Measurements from ENCODE around the gene RCVRN.

RCVRN gene

DNA sequence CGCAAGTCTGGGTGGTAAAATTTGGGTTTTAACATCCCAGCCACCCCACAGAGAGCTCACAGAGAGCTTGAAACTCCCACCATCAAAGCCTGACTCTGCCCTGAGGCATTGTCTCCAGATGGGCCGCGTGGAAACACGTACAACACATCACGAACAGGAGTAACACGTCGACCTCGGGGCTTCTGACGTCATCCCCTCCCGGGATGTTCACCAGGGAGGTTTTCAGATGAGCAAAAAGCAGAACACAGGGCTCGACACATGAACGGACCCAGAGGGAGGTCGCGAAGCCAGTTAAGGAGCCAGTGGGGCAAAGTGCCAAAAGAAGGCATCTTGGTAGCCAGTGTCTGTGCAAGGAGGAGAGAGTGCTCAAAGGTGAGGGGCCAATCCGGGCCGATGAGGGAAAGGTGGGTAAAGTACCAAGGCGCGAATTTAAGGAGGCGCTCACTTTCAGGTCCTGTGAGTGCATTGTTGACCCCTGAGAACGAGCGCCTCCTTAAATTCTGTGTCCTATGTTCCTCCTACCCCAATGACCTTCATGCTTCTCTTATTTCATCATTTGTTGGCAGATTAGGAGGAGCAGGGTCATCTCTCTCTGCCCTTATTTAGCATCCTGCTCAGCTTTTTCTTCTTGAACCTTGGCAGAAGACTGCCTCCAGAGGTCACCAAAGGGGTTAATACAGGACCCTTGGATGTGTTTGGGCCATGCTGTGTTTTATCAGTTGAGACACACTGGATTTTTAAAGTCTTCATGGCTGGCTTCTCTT lies 5.6 kb downstream of the RCVRN start:
- Mint-ChIP-seq H3K9me3 (no peaks in the 10 kb centered on the region), H3K4me1 (ENCODE audit: low read depth in 2 of 2) (no peaks in the 10 kb centered on the region), H3K36me3 (ENCODE audit: insufficient read depth) (no peaks in the 10 kb centered on the region), H3K4me3 (no peak overlapping the region), H3K27me3 (peaks cover 26 to 37% of the 10 kb centered on the region in 2 donors), H3K27ac (no peak overlapping the region)
- no peak for DNase-seq
- no peak for ATAC-seq (replicated peaks)

DNA sequence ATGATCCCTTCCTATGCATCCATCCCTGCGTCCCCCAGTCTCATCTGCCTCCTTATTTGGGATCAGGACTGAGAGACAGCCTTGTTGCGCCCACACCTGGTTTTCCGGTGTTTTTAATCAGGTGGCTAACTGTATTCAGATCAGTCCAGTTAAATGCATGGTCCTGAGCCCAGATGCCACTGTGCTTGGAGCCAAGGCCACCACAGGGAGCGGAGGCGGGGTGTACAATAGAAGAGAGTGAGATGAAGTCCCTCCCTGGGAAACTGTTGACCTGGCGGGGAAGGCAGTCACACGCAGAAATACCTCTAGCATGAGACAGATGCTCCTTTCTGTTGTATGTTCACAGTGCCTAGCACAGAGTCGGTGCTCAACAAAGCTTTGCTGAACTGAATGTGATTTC lies 6.3 kb downstream of the RCVRN start:
- no peak overlapping the region for H3K4me3 Mint-ChIP-seq
- H3K27me3 Mint-ChIP-seq = peaks cover 27 to 44% of the 10 kb centered on the region in 2 donors
- no peaks in the 10 kb centered on the region for H3K36me3 Mint-ChIP-seq (ENCODE audit: insufficient read depth)
- no peak for ATAC-seq (replicated peaks)
- H3K4me1 Mint-ChIP-seq (ENCODE audit: low read depth in 2 of 2) = no peaks in the 10 kb centered on the region
- H3K9me3 Mint-ChIP-seq = no peaks in the 10 kb centered on the region
- DNase-seq = no peak
- no peak overlapping the region for H3K27ac Mint-ChIP-seq

DNA sequence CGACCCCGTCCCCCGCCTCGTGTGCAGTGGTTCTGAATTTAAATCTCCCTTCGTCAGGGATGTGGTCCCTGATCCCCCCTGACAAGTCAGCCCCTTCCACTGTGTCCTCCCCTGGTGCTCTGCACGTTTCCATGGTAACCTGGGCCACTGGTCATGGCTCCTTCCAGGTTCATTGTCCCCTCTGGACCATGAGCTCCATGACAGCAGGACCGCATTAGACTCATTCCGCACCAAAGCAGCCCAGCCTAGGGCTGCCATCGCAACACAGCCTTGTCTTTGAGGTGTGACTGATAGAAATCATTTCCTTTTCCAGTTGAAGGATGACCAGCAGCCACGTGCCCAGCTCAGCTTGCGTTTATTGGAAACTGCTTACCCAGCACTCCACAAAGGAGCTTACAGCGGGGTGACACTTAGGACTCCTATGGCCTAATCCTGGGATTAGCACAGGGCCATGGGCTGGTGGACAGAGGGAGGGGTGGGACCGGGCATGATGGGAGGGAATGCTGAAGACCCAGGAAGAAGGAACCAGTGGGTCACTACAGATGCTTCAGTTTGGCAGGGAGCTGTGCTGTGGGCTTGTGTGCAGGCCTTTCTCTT lies 7.6 kb downstream of the RCVRN start:
- H3K27me3 Mint-ChIP-seq = peaks cover 37 to 54% of the 10 kb centered on the region in 2 donors
- no peaks in the 10 kb centered on the region for H3K9me3 Mint-ChIP-seq
- H3K4me1 Mint-ChIP-seq (ENCODE audit: low read depth in 2 of 2) = no peaks in the 10 kb centered on the region
- no peaks in the 10 kb centered on the region for H3K36me3 Mint-ChIP-seq (ENCODE audit: insufficient read depth)
- no peak overlapping the region for H3K27ac Mint-ChIP-seq
- ATAC-seq (replicated peaks) = no peak
- H3K4me3 Mint-ChIP-seq = no peak overlapping the region
- no peak for DNase-seq

DNA sequence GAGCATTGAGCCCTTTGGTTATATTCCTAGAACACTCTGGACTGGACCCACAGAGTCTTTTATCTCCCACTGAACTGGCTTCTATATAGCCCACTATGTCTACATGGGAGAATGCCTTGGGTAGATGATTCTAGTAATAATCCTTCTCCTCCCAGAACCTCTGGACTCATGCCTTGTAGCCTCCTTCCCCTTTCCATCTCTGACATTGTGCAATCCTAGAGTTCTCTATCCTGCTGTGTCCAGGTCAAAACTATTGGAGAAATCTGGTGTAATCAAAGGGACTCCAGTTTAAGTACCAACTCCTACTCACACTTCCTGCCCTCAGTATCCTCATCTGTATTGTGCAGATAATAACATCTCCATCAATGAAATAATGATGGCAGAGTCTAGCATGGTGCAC lies 9.1 kb downstream of the RCVRN start:
- DNase-seq (no peak), ATAC-seq (replicated peaks) (no peak)

DNA sequence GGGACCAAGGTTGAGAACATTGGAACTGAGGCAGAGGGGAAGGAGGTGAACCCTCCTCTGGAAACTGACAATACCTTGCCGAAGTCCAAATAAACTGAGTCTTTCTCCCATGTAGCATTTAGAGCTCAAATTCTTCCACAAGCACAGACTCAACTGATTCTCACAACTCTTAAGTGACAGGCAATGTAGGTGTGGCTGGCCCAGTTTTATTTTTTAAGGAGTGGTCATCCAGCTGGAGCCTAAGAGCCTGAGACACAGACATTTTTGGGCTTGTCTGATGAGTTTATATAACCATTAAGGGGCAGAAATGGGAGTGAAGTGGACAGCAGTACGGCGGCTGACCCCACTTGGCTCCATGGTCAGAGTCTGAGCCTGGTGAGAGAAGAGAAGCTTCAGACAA lies 10.8 kb downstream of the RCVRN start:
- DNase-seq = no peak
- H3K4me3 Mint-ChIP-seq = no peak overlapping the region
- H3K36me3 Mint-ChIP-seq (ENCODE audit: insufficient read depth) = no peaks in the 10 kb centered on the region

More for the DNA sequence above, 9.1 kb downstream of the RCVRN start:
- Mint-ChIP-seq H3K4me3 (no peak overlapping the region), H3K27me3 (peaks cover 30 to 47% of the 10 kb centered on the region in 2 donors), H3K27ac (no peak overlapping the region), H3K36me3 (ENCODE audit: insufficient read depth) (no peaks in the 10 kb centered on the region), H3K4me1 (ENCODE audit: low read depth in 2 of 2) (no peaks in the 10 kb centered on the region), H3K9me3 (no peaks in the 10 kb centered on the region)

DNA sequence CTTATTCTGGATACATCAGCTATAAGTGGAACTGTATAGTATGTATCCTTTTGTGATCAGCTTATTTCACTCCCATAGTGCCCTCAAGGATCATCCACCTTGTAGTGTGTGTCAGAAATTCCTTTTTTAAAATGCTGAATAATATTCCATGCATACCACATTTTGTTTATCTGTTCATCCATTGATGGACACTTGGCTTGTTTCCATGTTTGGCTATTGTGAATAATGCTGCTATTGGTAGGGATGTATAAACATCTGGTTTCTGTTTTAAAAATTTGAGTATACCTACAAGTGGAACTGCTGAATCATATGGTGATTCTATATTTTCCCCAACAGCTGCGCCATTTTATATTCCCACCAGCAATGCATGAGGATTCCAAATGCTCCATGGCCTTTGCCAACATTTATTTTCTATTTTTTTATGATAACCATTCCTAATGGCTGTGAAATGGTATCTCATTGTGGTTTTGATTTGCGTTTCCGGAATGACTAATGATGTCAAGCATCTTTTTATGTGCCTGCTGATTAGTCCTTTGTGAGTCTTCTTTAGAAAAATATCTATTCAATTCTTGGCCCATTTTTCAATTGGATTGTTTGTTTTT lies 11.6 kb downstream of the RCVRN start:
- Mint-ChIP-seq H3K4me3 (no peak overlapping the region), H3K27me3 (peaks cover 30 to 34% of the 10 kb centered on the region in 2 donors), H3K4me1 (ENCODE audit: low read depth in 2 of 2) (no peaks in the 10 kb centered on the region), H3K27ac (no peak overlapping the region), H3K36me3 (ENCODE audit: insufficient read depth) (no peaks in the 10 kb centered on the region), H3K9me3 (no peaks in the 10 kb centered on the region)
- DNase-seq = no peak
- ATAC-seq (replicated peaks) = no peak

More for the DNA sequence above, 10.8 kb downstream of the RCVRN start:
- Mint-ChIP-seq H3K27ac (no peak overlapping the region), H3K27me3 (peaks cover 30 to 38% of the 10 kb centered on the region in 2 donors), H3K9me3 (no peaks in the 10 kb centered on the region), H3K4me1 (ENCODE audit: low read depth in 2 of 2) (no peaks in the 10 kb centered on the region)
- no peak for ATAC-seq (replicated peaks)

DNA sequence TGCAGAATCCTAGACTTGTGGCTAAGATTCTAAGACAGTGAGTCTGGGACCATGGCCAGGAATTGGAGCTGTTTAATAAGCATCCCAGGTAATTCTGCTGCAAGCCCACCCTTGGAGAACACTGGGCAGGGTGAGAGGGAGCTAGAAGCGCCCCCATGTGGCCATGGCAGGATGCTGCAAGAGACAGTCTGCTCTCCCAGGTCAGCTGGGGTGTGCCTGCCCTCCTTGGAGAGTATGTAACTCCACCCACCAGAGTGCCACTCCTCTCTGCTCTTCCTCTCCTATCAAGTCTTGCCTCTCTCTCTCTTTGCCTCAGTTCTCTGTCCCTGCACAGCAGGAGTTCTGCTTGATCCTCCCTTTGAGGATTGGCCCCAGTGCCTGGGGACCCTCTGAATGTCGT lies 14.9 kb downstream of the RCVRN start:
- Mint-ChIP-seq H3K27me3 (peaks cover 25 to 26% of the 10 kb centered on the region in 2 donors), H3K9me3 (no peaks in the 10 kb centered on the region), H3K27ac (no peak overlapping the region), H3K36me3 (ENCODE audit: insufficient read depth) (no peaks in the 10 kb centered on the region), H3K4me1 (ENCODE audit: low read depth in 2 of 2) (no peaks in the 10 kb centered on the region), H3K4me3 (no peak overlapping the region)
- ATAC-seq (replicated peaks) = no peak
- no peak for DNase-seq

DNA sequence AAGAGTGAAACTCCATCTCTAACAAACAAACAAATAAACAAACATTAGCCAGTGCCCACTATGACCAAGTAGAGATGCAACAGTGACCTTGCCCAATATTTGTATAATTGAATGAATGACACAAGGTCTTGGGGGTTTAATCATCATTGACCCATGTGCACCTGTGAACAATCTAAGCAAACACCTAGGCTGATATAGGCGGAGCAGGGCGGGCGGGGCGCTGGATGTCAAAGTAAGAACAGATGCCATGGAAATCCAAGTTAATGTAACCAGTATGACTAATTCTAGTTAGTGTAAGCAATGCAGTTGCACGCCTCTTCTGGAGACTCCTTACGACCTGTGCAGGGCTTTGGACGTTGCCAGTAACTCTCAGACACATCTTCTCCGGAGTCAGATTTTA lies 17.6 kb downstream of the RCVRN start:
- Mint-ChIP-seq H3K4me3 (no peak overlapping the region), H3K4me1 (ENCODE audit: low read depth in 2 of 2) (no peaks in the 10 kb centered on the region)
- ATAC-seq (replicated peaks) = no peak

DNA sequence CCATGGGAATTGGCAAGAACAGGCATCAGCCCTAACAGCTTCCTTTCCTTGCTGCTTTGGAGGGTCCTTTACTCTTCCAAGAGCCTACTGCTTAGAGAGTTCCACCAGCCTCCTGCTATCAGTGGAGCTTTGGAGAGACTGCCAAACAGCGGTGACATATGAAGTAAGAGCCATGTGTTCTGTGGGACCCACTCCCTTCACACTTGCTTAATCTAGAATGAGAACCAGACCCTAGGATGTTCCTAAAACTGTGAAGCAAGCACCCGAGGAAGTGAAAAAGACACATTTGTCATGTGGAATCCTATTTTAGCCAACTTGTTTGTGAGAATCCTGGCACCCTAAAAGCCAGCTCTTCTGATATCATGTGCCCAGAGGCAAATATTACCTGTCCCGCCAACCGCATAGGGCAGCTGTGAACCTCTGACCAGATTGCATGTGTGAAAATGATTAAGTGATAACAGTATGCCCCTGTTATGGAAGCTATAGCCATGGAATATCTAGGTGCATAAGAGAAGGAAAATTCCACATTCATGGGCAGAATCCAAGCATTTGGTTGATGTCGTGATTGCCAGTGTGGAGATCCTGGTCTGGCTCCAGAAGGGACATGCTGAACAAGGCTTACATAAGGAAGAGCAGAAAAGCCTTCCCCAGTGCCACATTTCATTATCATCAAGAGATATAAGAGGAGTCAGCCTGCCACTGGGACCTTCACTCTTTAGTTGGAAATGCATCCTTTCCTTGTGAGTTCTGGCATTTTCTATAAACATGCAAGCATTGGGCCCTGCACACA lies 18.7 kb downstream of the RCVRN start:
- ATAC-seq (replicated peaks) (no peak), DNase-seq (no peak)
- peaks cover 8 to 10% of the 10 kb centered on the region in 2 donors for H3K9me3 Mint-ChIP-seq
- peaks cover 8 to 15% of the 10 kb centered on the region in 2 donors for H3K27me3 Mint-ChIP-seq
- no peak overlapping the region for H3K4me3 Mint-ChIP-seq
- no peak overlapping the region for H3K27ac Mint-ChIP-seq
- H3K4me1 Mint-ChIP-seq (ENCODE audit: low read depth in 2 of 2) = no peaks in the 10 kb centered on the region
- H3K36me3 Mint-ChIP-seq (ENCODE audit: insufficient read depth) = no peaks in the 10 kb centered on the region

More for the DNA sequence above, 17.6 kb downstream of the RCVRN start:
- DNase-seq = no peak
- peaks cover 8 to 15% of the 10 kb centered on the region in 2 donors for H3K27me3 Mint-ChIP-seq
- no peak overlapping the region for H3K27ac Mint-ChIP-seq
- peaks cover 5 to 10% of the 10 kb centered on the region in 2 donors for H3K9me3 Mint-ChIP-seq
- H3K36me3 Mint-ChIP-seq (ENCODE audit: insufficient read depth) = no peaks in the 10 kb centered on the region

DNA sequence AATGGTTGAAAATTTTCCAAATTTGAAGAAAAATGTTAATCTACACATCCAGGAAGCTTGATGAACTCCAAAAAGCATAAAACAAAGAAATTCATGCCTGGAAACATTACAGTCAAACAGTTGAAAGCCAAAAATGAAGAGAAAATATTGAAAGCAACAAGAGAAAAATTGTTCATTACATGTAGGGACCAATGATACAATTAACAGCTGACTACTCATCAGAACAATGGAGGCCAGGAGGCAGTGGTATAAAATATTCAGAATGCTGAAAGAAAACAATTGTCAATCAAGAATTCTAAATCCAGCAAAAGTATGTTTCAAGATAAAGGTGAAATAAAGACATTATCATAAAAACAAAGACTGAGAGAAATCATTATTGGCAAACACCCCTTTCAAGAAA lies 21.6 kb downstream of the RCVRN start:
- H3K27ac Mint-ChIP-seq = no peak overlapping the region
- H3K27me3 Mint-ChIP-seq = peaks cover 20 to 28% of the 10 kb centered on the region in 2 donors
- no peak for DNase-seq
- no peaks in the 10 kb centered on the region for H3K4me1 Mint-ChIP-seq (ENCODE audit: low read depth in 2 of 2)
- no peaks in the 10 kb centered on the region for H3K36me3 Mint-ChIP-seq (ENCODE audit: insufficient read depth)
- ATAC-seq (replicated peaks) = no peak
- no peak overlapping the region for H3K4me3 Mint-ChIP-seq
- H3K9me3 Mint-ChIP-seq = peaks cover 8 to 10% of the 10 kb centered on the region in 2 donors

DNA sequence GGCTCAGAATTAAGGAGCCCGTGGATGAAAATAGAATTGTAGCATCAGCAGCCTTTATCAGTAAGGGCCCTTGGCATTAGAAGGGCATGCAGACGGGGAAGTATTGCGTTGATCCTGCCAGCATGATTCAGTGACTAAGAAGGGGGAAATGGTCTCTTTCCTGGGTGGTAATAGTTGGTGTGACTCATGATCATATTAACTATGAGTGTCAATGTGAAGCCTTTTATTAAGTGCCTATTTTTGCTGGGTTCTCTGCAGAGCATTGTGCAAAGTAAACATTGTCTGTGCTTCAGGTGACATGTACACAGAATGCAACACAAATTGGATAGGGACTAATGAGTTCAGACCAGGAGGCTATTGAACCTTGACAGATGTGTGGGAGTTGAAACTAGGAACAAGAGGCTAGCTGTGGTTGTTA lies 24.5 kb downstream of the RCVRN start:
- H3K36me3 Mint-ChIP-seq (ENCODE audit: insufficient read depth) = no peaks in the 10 kb centered on the region
- peaks cover 27 to 35% of the 10 kb centered on the region in 2 donors for H3K27me3 Mint-ChIP-seq
- H3K4me3 Mint-ChIP-seq = no peak overlapping the region
- H3K27ac Mint-ChIP-seq = no peak overlapping the region
- no peaks in the 10 kb centered on the region for H3K4me1 Mint-ChIP-seq (ENCODE audit: low read depth in 2 of 2)
- ATAC-seq (replicated peaks) (no peak), DNase-seq (no peak)
- H3K9me3 Mint-ChIP-seq = peaks cover 8 to 10% of the 10 kb centered on the region in 2 donors

DNA sequence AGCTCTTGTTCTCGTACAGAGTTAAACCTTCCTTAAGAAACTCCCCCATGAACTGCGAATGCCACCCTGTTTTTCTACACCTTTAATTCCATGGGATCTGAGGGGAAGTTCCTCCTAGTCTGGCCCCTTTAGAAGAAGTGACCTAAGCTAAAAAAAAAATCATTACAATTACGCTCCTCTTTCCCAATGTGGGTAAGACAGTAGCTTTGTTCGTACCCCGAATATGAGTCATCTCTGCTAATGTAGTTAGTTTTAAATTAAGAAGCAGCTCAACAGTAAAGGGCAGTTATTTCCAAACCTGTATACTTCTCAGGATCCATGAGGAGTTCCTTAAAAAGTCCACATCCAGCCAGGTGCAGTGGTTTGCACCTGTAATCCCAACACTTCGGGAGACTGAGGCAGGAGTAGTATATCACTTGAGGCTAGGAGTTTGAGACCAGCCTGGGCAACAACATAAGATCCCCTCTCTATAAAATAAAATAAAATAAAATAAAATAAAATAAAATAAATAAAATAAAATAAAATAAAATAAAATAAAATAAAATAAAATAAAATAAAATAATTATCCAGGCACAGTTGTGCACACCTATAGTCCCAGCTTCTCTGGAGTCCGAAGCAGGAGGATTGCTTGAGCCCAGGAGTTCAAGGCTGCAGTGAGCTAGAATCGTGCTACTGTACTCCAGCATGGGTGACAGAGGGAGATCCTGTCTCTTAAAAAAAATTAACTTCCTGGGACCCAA lies 26.1 kb downstream of the RCVRN start:
- H3K36me3 Mint-ChIP-seq (ENCODE audit: insufficient read depth) = no peaks in the 10 kb centered on the region
- no peak for DNase-seq

DNA sequence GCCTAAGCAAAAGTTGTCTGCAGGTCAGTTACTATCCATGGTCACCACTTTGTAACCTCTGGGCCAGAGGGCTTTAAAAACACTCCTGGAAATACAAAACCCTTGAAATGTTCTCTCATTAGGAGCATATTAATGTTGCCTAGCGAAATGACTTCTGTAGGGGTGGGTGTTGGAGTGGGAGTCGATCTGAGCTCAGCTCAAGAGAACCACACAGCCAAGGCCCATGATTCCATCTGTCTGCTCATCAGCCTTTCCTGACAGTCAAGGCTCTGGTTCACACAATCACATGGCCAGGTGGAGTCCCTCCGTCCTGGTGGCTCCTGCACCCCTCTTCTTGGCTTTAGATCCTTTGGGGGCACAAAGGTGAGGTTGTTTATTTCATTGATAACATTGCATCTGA lies 26.7 kb downstream of the RCVRN start:
- DNase-seq (no peak), ATAC-seq (replicated peaks) (no peak)
- no peaks in the 10 kb centered on the region for H3K36me3 Mint-ChIP-seq (ENCODE audit: insufficient read depth)
- no peak overlapping the region for H3K4me3 Mint-ChIP-seq
- peaks cover 6 to 7% of the 10 kb centered on the region in 2 donors for H3K9me3 Mint-ChIP-seq
- peaks cover 42 to 52% of the 10 kb centered on the region in 2 donors for H3K27me3 Mint-ChIP-seq
- no peak overlapping the region for H3K27ac Mint-ChIP-seq
- no peaks in the 10 kb centered on the region for H3K4me1 Mint-ChIP-seq (ENCODE audit: low read depth in 2 of 2)

More for the DNA sequence above, 26.1 kb downstream of the RCVRN start:
- Mint-ChIP-seq H3K4me3 (no peak overlapping the region), H3K4me1 (ENCODE audit: low read depth in 2 of 2) (no peaks in the 10 kb centered on the region), H3K9me3 (peaks cover 8 to 10% of the 10 kb centered on the region in 2 donors), H3K27ac (no peak overlapping the region), H3K27me3 (peaks cover 37 to 46% of the 10 kb centered on the region in 2 donors)
- ATAC-seq (replicated peaks) = no peak
